ENCODE measurements around the gene CDH24. TPM values are rescaled to one million over a fixed set of nuclear protein-coding genes. Genes with fewer than 3 reads are reported as not detected.

Gene CDH24
- total and polyA plus RNA-seq, 10 of the 15 experiments (the other 5 are each of a cell fraction or from before 2014, with no cell fraction given) = 0.10 to 1.5 (median 0.45) TPM; not detected in 2

DNA sequence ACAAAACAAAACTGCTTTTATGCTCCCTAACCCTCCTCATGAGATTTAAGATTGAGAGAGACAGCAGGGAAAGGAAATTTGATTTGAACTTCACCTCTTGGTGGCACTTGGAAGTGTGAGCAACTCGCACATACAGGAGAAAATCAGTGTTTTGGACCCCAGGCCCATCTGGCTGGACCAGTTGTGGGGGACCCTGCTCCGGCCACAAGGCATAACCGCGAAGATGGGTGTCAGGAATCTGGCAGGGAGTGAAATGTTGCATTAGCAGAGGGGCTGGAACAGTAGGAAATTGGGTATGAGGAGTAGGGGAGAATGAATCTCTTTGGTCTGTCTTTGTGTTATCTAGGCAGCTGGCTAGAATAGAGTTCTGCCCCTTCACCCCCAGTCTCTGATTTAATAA lies 46.3 kb upstream of the CDH24 start:
- H2AFZ ChIP-seq (ENCODE audit: control insufficient read depth, low read depth, low read length) = no peak overlapping the region
- ChIA-PET RAD21 (ENCODE audit: unreplicated experiment) (no interaction called here), CTCF (interaction anchor here (0.6 to 2.0 kb wide), 3 partner anchors 9 to 55 kb away, joined by 3 to 5 read pairs (median 3); partner anchors contain the start of gene ACIN1), POLR2A (no interaction called here), SMC1A (ENCODE audit: uncharacterized antibody, unreplicated experiment) (no interaction called here)
- BruUV-seq (replicated peaks) = no TSS peak
- no peaks in the 10 kb centered on the region for H3K79me2 ChIP-seq (ENCODE audit: control insufficient read depth, insufficient read depth, low read length)
- intact Hi-C loops (cut with micrococcal nuclease; ENCODE audit: unreplicated experiment) = no loop called here
- no peaks in the 10 kb centered on the region for H3K4me1 ChIP-seq (ENCODE audit: control insufficient read depth, insufficient read depth, low read length)
- no peaks in the 10 kb centered on the region for H3K27me3 ChIP-seq (replicated peaks in 1 of 2; ENCODE audit: control insufficient read depth in 2 of 2, insufficient read depth in 2 of 2, low read length in 1 of 2)
- DNase-seq (ENCODE audit: low read depth, low spot score) (no peak), FAIRE-seq (no peak), ATAC-seq (no peak)
- no peak overlapping the region for H3K4me3 ChIP-seq
- WGBS (ENCODE audit: insufficient coverage, insufficient replicate concordance, low lambda C conversion rate, missing lambda C conversion rate) = 91% methylated on average over 4 of the region's 4 CpGs
- no peak overlapping the region for H3K27ac ChIP-seq (ENCODE audit: control insufficient read depth, insufficient read depth)
- H3K36me3 ChIP-seq (ENCODE audit: control insufficient read depth in 2 of 2, insufficient read depth in 2 of 2, low read length in 1 of 2) = no peaks in the 10 kb centered on the region
- H3K4me2 ChIP-seq (ENCODE audit: control insufficient read depth, insufficient read depth) = no peak overlapping the region
- H3K9ac ChIP-seq (ENCODE audit: control insufficient read depth, insufficient read depth, low read length) = no peak overlapping the region
- in situ Hi-C loops (cut with MboI) = no loop called here
- H3K9me3 ChIP-seq (replicated peaks; ENCODE audit: control insufficient read depth, insufficient read depth, low read length) = no peaks in the 10 kb centered on the region
- H4K20me1 ChIP-seq (ENCODE audit: control insufficient read depth, insufficient read depth) = no peaks in the 10 kb centered on the region; the same call in 1 of the 2 replicates
- TF ChIP-seq, protein P1, sequence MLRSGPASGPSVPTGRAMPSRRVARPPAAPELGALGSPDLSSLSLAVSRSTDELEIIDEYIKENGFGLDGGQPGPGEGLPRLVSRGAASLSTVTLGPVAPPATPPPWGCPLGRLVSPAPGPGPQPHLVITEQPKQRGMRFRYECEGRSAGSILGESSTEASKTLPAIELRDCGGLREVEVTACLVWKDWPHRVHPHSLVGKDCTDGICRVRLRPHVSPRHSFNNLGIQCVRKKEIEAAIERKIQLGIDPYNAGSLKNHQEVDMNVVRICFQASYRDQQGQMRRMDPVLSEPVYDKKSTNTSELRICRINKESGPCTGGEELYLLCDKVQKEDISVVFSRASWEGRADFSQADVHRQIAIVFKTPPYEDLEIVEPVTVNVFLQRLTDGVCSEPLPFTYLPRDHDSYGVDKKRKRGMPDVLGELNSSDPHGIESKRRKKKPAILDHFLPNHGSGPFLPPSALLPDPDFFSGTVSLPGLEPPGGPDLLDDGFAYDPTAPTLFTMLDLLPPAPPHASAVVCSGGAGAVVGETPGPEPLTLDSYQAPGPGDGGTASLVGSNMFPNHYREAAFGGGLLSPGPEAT (IDR thresholded peaks at IDR 0.05; ENCODE audit: low read depth) = no peak
- TF ChIP-seq CBX3 (IDR thresholded peaks at IDR 0.05; ENCODE audit: borderline replicate concordance, low read depth) = no peak
- TF ChIP-seq FOXK2 (IDR thresholded peaks at IDR 0.05) = no peak
- TF ChIP-seq JUND (IDR thresholded peaks at IDR 0.05; ENCODE audit: low read depth, low read length) = no peak
- TF ChIP-seq YBX1 (IDR thresholded peaks at IDR 0.05) = no peak
- TF ChIP-seq RELA (IDR thresholded peaks at IDR 0.05; ENCODE audit: borderline replicate concordance, partially characterized antibody) = no peak
- TF ChIP-seq BMI1 (IDR thresholded peaks at IDR 0.05; ENCODE audit: borderline replicate concordance) = no peak
- TF ChIP-seq, protein P2, sequence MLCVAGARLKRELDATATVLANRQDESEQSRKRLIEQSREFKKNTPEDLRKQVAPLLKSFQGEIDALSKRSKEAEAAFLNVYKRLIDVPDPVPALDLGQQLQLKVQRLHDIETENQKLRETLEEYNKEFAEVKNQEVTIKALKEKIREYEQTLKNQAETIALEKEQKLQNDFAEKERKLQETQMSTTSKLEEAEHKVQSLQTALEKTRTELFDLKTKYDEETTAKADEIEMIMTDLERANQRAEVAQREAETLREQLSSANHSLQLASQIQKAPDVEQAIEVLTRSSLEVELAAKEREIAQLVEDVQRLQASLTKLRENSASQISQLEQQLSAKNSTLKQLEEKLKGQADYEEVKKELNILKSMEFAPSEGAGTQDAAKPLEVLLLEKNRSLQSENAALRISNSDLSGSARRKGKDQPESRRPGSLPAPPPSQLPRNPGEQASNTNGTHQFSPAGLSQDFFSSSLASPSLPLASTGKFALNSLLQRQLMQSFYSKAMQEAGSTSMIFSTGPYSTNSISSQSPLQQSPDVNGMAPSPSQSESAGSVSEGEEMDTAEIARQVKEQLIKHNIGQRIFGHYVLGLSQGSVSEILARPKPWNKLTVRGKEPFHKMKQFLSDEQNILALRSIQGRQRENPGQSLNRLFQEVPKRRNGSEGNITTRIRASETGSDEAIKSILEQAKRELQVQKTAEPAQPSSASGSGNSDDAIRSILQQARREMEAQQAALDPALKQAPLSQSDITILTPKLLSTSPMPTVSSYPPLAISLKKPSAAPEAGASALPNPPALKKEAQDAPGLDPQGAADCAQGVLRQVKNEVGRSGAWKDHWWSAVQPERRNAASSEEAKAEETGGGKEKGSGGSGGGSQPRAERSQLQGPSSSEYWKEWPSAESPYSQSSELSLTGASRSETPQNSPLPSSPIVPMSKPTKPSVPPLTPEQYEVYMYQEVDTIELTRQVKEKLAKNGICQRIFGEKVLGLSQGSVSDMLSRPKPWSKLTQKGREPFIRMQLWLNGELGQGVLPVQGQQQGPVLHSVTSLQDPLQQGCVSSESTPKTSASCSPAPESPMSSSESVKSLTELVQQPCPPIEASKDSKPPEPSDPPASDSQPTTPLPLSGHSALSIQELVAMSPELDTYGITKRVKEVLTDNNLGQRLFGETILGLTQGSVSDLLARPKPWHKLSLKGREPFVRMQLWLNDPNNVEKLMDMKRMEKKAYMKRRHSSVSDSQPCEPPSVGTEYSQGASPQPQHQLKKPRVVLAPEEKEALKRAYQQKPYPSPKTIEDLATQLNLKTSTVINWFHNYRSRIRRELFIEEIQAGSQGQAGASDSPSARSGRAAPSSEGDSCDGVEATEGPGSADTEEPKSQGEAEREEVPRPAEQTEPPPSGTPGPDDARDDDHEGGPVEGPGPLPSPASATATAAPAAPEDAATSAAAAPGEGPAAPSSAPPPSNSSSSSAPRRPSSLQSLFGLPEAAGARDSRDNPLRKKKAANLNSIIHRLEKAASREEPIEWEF (IDR thresholded peaks at IDR 0.05; ENCODE audit: insufficient replicate concordance, low read depth, low read length) = no peak
- TF ChIP-seq NR2C2 (IDR thresholded peaks at IDR 0.05; ENCODE audit: borderline replicate concordance, control insufficient read depth, insufficient read length, low read depth) = no peak
- no peak for TF ChIP-seq RUNX3 (IDR thresholded peaks at IDR 0.05; ENCODE audit: low read length)
- no peak for TF ChIP-seq BHLHE40 (IDR thresholded peaks at IDR 0.05; ENCODE audit: borderline replicate concordance in 1 of 2, low read depth in 2 of 2, low read length in 1 of 2)
- no peak for TF ChIP-seq MTA2 (IDR thresholded peaks at IDR 0.05; ENCODE audit: low read depth)
- no peak for TF ChIP-seq SREBF2 (IDR thresholded peaks at IDR 0.05; ENCODE audit: low read length)
- TF ChIP-seq, protein P3, sequence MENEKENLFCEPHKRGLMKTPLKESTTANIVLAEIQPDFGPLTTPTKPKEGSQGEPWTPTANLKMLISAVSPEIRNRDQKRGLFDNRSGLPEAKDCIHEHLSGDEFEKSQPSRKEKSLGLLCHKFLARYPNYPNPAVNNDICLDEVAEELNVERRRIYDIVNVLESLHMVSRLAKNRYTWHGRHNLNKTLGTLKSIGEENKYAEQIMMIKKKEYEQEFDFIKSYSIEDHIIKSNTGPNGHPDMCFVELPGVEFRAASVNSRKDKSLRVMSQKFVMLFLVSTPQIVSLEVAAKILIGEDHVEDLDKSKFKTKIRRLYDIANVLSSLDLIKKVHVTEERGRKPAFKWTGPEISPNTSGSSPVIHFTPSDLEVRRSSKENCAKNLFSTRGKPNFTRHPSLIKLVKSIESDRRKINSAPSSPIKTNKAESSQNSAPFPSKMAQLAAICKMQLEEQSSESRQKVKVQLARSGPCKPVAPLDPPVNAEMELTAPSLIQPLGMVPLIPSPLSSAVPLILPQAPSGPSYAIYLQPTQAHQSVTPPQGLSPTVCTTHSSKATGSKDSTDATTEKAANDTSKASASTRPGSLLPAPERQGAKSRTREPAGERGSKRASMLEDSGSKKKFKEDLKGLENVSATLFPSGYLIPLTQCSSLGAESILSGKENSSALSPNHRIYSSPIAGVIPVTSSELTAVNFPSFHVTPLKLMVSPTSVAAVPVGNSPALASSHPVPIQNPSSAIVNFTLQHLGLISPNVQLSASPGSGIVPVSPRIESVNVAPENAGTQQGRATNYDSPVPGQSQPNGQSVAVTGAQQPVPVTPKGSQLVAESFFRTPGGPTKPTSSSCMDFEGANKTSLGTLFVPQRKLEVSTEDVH (IDR thresholded peaks at IDR 0.05; ENCODE audit: low read depth, partially characterized antibody) = no peak
